Sigmoid colon (tissue), 7 donors: ENCODE results near the gene EML4. TPM values are rescaled to one million over a fixed set of nuclear protein-coding genes. Genes with fewer than 3 reads are reported as not detected.
A peak's percentile ranks its signal among the peaks of the same experiment; 100 is the strongest.

Source experiments
- DNase-seq: peaks from one replicate; pipeline ENCODE4 v3.0.0-alpha.2; 2019
- H3K27ac ChIP-seq, 4 donors: fragments of 200-600 bp; sonication (generic); one replicate each; pipeline ENCODE4 v1.5.1; 2016 to 2019; ENCODE audit warnings: mild to moderate bottlenecking in 1 of 4
- H3K27me3 ChIP-seq, 3 donors: fragments of 200-600 bp; sonication (generic); one replicate each; pipeline ENCODE4 v1.5.1; 2019; ENCODE audit warnings: mild to moderate bottlenecking in 1 of 3
- H3K36me3 ChIP-seq, 4 donors: fragments of 200-600 bp; sonication (generic); one replicate each; pipeline ENCODE4 v1.5.1; 2016 to 2019
- H3K4me1 ChIP-seq, 4 donors: fragments of 200-600 bp; sonication (generic); one replicate each; pipeline ENCODE4 v1.5.1; 2017 to 2019
- H3K4me3 ChIP-seq, 4 donors: fragments of 200-600 bp; sonication (generic); one replicate each; pipeline ENCODE4 v1.5.1; 2017 to 2019; ENCODE audit warnings: mild to moderate bottlenecking in 2 of 4, moderate library complexity in 1 of 4
- H3K9me3 ChIP-seq, 4 donors: fragments of 200-600 bp in 3 of 4; sonication (generic) in 3 of 4; one replicate each; pipeline versions ENCODE4 v1.5.1 to v1.6.1; 2013 to 2019
- EP300 ChIP-seq, 4 donors: sonication (generic); formaldehyde crosslinking; IDR thresholded peaks; one replicate each; pipeline ENCODE4 v1.6.1; 2017; ENCODE audit warnings: antibody characterized with exemption in 4 of 4
- POLR2A ChIP-seq, 2 donors: fragments of 450-650 bp; IDR thresholded peaks; one replicate each; pipeline ENCODE4 v1.6.1; 2016; ENCODE audit warnings: antibody characterized with exemption in 2 of 2, mild to moderate bottlenecking in 2 of 2, moderate library complexity in 2 of 2
- POLR2AphosphoS5 ChIP-seq, 4 donors: sonication (generic); formaldehyde crosslinking; IDR thresholded peaks; one replicate each; pipeline ENCODE4 v1.6.1; 2017; ENCODE audit warnings: antibody characterized with exemption in 4 of 4
- WGBS, 2 donors: extraction: QIAGEN DNeasy Blood & Tissue Kit; methylation state at CpG; one replicate each; pipeline ENCODE4 v1.1.7; 2013; 5-methylcytosine and 5-hydroxymethylcytosine counted together
- intact Hi-C: fragments of 100-400 bp; cut with DNase I; formaldehyde crosslinking; loops from one replicate; pipeline ENCODE4 v1.15.1; 2023
- polyA plus RNA-seq, 3 donors: library from polyadenylated mRNA; stranded (reverse); fragments of 200-250 nt; gene quantifications; one replicate each; pipeline ENCODE4 v1.2.3, GENCODE V29; 2013
- total RNA-seq, 4 donors: library from RNA; depleted of rRNA; stranded (reverse); fragments of >200 nt; gene quantifications; one replicate each; pipeline ENCODE4 v1.1.0, GENCODE V29; 2016
- TF ChIP-seq, protein P1 (sequence below), 4 experiments: fragments of 450-650 bp in 3 of 4; fragments of 200-600 bp in 1 of 4; IDR thresholded peaks; one replicate each; pipeline ENCODE4 v1.5.1; 2016 to 2019; ENCODE audit warnings: antibody characterized with exemption in 4 of 4, mild to moderate bottlenecking in 3 of 4, moderate library complexity in 2 of 4
- donor health status: healthy with polysubstance abuse.
- donor health status: Bipolar disorder and iron deficiency.
- donor health status: healthy.

EML4 gene
- total and polyA plus RNA-seq, 7 donors: 16.1 to 27.8 (median 17.8) TPM

DNA sequence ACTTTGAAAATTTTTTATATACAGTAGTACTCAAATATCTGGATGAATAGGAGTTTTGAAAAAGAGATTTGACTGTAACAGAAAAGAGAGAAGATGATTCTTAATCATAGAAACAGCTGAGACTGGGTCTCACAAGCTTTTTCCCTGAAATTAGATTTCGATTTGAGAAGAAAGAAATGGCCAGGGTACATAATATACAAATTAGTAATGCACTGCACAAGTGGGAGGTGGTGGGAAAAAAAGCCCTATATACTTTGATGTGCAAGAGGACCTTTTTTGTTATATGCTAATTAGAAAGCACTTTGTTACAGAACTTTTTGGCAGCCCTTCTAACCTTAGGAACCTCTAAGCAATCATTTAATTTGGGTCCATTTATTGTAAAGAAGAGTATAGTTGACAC, 62.9 kb downstream of the EML4 start:
- no peaks in the 10 kb centered on the region for H3K27me3 ChIP-seq
- TF ChIP-seq, protein P1, sequence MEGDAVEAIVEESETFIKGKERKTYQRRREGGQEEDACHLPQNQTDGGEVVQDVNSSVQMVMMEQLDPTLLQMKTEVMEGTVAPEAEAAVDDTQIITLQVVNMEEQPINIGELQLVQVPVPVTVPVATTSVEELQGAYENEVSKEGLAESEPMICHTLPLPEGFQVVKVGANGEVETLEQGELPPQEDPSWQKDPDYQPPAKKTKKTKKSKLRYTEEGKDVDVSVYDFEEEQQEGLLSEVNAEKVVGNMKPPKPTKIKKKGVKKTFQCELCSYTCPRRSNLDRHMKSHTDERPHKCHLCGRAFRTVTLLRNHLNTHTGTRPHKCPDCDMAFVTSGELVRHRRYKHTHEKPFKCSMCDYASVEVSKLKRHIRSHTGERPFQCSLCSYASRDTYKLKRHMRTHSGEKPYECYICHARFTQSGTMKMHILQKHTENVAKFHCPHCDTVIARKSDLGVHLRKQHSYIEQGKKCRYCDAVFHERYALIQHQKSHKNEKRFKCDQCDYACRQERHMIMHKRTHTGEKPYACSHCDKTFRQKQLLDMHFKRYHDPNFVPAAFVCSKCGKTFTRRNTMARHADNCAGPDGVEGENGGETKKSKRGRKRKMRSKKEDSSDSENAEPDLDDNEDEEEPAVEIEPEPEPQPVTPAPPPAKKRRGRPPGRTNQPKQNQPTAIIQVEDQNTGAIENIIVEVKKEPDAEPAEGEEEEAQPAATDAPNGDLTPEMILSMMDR (IDR thresholded peaks at IDR 0.05): no peak
- no peak for TF ChIP-seq EP300 (IDR thresholded peaks at IDR 0.05)
- no peak for TF ChIP-seq POLR2AphosphoS5 (IDR thresholded peaks at IDR 0.05)
- TF ChIP-seq POLR2A (IDR thresholded peaks at IDR 0.05): no peak
- H3K36me3 ChIP-seq: no peaks in the 10 kb centered on the region
- H3K4me1 ChIP-seq: peaks cover 0 to 24% (median 6%) of the 10 kb centered on the region in 4 donors
- no peak for DNase-seq
- no peak overlapping the region for H3K27ac ChIP-seq
- no peaks in the 10 kb centered on the region for H3K9me3 ChIP-seq
- WGBS, 2 donors: 78 to 90% methylated on average over 1 of the region's 1 CpG
- no peak overlapping the region for H3K4me3 ChIP-seq
- intact Hi-C loops: loop anchor here (10.0 kb wide), 1 partner anchor 377 kb away; no protein-coding TSS in a partner anchor

DNA sequence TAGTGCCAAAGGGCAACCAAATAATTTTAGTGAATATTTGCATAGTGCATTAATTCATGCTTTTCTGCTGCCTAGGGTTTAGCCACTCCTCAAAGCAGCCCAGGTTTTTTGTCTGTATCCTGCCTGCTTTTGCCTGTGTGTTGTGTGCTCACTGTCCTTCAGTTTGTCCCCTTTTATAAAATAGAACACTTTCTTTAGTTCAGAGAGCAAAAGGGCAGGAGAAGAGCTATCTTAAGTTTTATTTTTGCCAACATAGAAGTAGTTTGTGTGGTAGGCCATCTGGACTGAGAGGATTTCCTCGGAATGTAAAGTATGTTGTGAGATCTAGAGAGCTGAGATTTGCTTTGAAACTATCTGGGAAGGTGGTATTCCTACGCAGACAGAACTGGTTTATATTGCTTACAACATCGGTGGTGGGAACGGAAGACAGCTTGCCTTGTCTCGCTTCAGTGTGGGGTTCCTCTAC, 64.9 kb downstream of the EML4 start:
- Histone ChIP-seq H3K36me3 (no peaks in the 10 kb centered on the region), H3K4me3 (no peak overlapping the region), H3K27ac (peak overlapping the region in 1 of 4 donors; percentile 4), H3K27me3 (no peaks in the 10 kb centered on the region), H3K4me1 (peaks cover 0 to 24% (median 6%) of the 10 kb centered on the region in 4 donors), H3K9me3 (no peaks in the 10 kb centered on the region)
- WGBS, 2 donors: 75 to 76% methylated on average over 5 of the region's 5 CpGs
- no peak for TF ChIP-seq POLR2AphosphoS5 (IDR thresholded peaks at IDR 0.05)
- no peak for TF ChIP-seq EP300 (IDR thresholded peaks at IDR 0.05)
- no peak for TF ChIP-seq POLR2A (IDR thresholded peaks at IDR 0.05)
- TF ChIP-seq, protein P1 (IDR thresholded peaks at IDR 0.05): no peak
- no peak for DNase-seq
- intact Hi-C loops: loop anchor here (10.0 kb wide), 1 partner anchor 379 kb away; no protein-coding TSS in a partner anchor

DNA sequence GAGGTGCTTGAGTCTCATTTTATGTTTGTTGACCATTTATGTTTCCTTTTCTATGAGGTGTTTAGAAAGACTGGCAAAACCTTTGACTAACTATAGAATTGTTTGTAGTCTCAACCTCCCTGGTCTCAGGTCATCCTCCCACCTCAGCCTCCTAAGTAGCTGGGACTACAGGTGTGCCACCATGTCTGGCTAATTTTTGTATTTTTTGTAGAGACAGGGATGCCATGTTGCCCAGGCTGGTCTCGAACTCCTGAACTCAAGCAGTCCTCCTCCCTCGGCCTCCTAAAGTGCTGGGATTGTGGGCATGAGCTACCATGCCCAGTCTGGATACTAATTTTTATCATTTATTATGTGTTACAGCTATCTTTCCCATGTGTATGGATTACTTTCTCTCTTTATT, 67.8 kb downstream of the EML4 start:
- Histone ChIP-seq H3K4me3 (no peak overlapping the region), H3K27ac (no peak overlapping the region), H3K36me3 (no peaks in the 10 kb centered on the region), H3K27me3 (no peaks in the 10 kb centered on the region), H3K9me3 (no peaks in the 10 kb centered on the region), H3K4me1 (peaks cover 0 to 14% (median 6%) of the 10 kb centered on the region in 4 donors)
- WGBS, 2 donors: 95 to 96% methylated on average over 2 of the region's 2 CpGs
- TF ChIP-seq EP300 (IDR thresholded peaks at IDR 0.05) (no peak), POLR2A (IDR thresholded peaks at IDR 0.05) (no peak), POLR2AphosphoS5 (IDR thresholded peaks at IDR 0.05) (no peak)
- TF ChIP-seq, protein P1 (IDR thresholded peaks at IDR 0.05): no peak
- DNase-seq: no peak
- intact Hi-C loops: loop anchor here (10.0 kb wide), 1 partner anchor 382 kb away; no protein-coding TSS in a partner anchor

DNA sequence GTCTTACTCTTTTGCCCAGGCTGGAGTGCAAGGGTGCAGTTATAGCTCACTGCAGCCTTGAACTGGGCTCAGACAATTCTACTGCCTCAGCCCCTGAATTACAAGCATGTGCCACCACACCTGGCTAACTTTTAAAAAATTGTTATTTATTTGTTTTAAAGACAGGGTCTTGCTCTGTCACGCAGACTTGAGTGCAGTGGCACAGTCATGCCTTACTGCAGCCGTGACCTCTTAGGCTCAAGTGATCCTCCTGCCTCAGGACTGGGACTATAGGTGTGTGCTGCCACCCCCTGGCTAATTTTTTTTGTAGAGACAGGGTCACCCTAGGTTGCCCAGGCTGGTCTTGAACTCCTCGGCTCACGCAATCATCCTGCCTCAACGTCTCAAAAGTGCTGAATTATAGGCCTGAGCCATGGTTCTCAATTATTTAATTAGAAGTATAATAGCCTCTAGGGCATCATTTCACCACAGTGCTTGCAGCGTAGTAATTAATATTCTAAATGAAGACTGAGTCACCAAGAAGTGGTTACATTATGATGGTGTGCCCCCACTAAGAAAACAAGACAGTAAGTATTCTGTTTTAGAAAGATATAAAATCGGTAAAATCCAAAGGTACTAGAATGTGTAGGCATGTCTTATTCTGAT, 69.6 kb downstream of the EML4 start:
- TF ChIP-seq, protein P1 (IDR thresholded peaks at IDR 0.05): peak; percentile 14 to 49 (median 33)
- TF ChIP-seq EP300 (IDR thresholded peaks at IDR 0.05): no peak
- no peak for DNase-seq
- WGBS, 2 donors: 29 to 71% methylated on average over 7 of the region's 7 CpGs
- no peaks in the 10 kb centered on the region for H3K27me3 ChIP-seq
- H3K4me3 ChIP-seq: no peak overlapping the region
- no peak overlapping the region for H3K27ac ChIP-seq
- H3K4me1 ChIP-seq: peaks cover 0 to 12% (median 4%) of the 10 kb centered on the region in 4 donors
- H3K36me3 ChIP-seq: no peaks in the 10 kb centered on the region
- H3K9me3 ChIP-seq: no peaks in the 10 kb centered on the region
- intact Hi-C loops: loop anchor here (2.0 to 10.0 kb wide), 2 partner anchors 142 to 384 kb away; no protein-coding TSS in a partner anchor
